WTC11 (cell line): ENCODE measurements around the gene THBS2.

Source experiments
- ATF1 ChIP-seq: sonication (generic); formaldehyde crosslinking; IDR thresholded peaks from 2 replicates; pipeline ENCODE4 v1.8.1; 2023; ENCODE audit warnings: mild to moderate bottlenecking, moderate library complexity, missing genetic modification reagents
- CBFB ChIP-seq: sonication (generic); formaldehyde crosslinking; IDR thresholded peaks from 2 replicates; pipeline ENCODE4 v1.8.1; 2022; ENCODE audit warnings: mild to moderate bottlenecking, low read depth, missing genetic modification reagents
- CREB1 ChIP-seq: sonication (generic); formaldehyde crosslinking; IDR thresholded peaks from 2 replicates; pipeline ENCODE4 v1.8.0; 2023; ENCODE audit warnings: mild to moderate bottlenecking, missing genetic modification reagents
- GABPB1 ChIP-seq: sonication (generic); formaldehyde crosslinking; IDR thresholded peaks from 2 replicates; pipeline ENCODE4 v1.8.1; 2023; ENCODE audit warnings: mild to moderate bottlenecking, missing genetic modification reagents
- KAT7 ChIP-seq: sonication (generic); formaldehyde crosslinking; IDR thresholded peaks from 2 replicates; pipeline ENCODE4 v1.8.1; 2023; ENCODE audit warnings: missing genetic modification reagents, mild to moderate bottlenecking, borderline replicate concordance
- MXD4 ChIP-seq: fragments of 250-450 bp; sonication (Bioruptor Pico); IDR thresholded peaks from 2 replicates; pipeline ENCODE4 v1.8.0; 2021; ENCODE audit warnings: mild to moderate bottlenecking, moderate library complexity, borderline replicate concordance
- NR2C2 ChIP-seq: sonication (generic); formaldehyde crosslinking; IDR thresholded peaks from 2 replicates; pipeline ENCODE4 v1.8.0; 2022; ENCODE audit warnings: mild to moderate bottlenecking, missing genetic modification reagents
- SP1 ChIP-seq: sonication (generic); formaldehyde crosslinking; conservative IDR thresholded peaks from 2 replicates; pipeline ENCODE4 v1.8.1; 2022; ENCODE audit warnings: missing genetic modification reagents
- ZNF416 ChIP-seq: fragments of 250-450 bp; sonication (Bioruptor Pico); IDR thresholded peaks from 2 replicates; pipeline ENCODE4 v1.9.0; 2021; ENCODE audit warnings: mild to moderate bottlenecking, inconsistent platforms
- TF ChIP-seq, protein P1 (sequence below): fragments of 200-600 bp; IDR thresholded peaks from 2 replicates; pipeline ENCODE4 v1.8.0; 2022; ENCODE audit warnings: antibody characterized with exemption
- TF ChIP-seq, protein P2 (sequence below): sonication (generic); formaldehyde crosslinking; IDR thresholded peaks from 2 replicates; pipeline ENCODE4 v1.8.1; 2023; ENCODE audit warnings: mild to moderate bottlenecking, missing genetic modification reagents, moderate library complexity
- TF ChIP-seq, protein P3 (sequence below): sonication (generic); formaldehyde crosslinking; IDR thresholded peaks from 2 replicates; pipeline ENCODE4 v1.8.0; 2022; ENCODE audit warnings: mild to moderate bottlenecking, missing genetic modification reagents
- TF ChIP-seq, protein P4 (sequence below): sonication (generic); formaldehyde crosslinking; IDR thresholded peaks from 2 replicates; pipeline ENCODE4 v1.8.1; 2022; ENCODE audit warnings: mild to moderate bottlenecking, missing genetic modification reagents, moderate library complexity, borderline replicate concordance

DNA sequence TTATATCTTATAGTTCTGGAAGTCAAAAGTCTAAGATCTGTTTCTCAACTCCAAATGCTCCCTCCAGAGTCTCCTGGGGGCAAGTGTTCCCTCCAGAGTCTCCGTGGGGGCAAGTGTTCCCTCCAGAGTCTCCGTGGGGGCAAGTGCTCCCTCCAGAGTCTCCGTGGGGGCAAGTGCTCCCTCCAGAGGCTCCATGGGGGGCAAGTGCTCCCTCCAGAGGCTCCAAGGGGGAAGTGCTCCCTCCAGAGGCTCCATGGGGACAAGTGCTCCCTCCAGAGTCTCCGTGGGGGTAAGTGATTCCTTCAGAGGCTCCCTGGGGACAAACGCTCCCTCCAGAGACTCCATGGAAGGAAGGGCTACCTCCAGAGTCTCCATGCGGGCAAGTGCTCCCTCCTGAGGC is 34.0 kb upstream of the THBS2 start:
- TF ChIP-seq, protein P1, sequence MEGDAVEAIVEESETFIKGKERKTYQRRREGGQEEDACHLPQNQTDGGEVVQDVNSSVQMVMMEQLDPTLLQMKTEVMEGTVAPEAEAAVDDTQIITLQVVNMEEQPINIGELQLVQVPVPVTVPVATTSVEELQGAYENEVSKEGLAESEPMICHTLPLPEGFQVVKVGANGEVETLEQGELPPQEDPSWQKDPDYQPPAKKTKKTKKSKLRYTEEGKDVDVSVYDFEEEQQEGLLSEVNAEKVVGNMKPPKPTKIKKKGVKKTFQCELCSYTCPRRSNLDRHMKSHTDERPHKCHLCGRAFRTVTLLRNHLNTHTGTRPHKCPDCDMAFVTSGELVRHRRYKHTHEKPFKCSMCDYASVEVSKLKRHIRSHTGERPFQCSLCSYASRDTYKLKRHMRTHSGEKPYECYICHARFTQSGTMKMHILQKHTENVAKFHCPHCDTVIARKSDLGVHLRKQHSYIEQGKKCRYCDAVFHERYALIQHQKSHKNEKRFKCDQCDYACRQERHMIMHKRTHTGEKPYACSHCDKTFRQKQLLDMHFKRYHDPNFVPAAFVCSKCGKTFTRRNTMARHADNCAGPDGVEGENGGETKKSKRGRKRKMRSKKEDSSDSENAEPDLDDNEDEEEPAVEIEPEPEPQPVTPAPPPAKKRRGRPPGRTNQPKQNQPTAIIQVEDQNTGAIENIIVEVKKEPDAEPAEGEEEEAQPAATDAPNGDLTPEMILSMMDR = no peak
- TF ChIP-seq, protein P2, sequence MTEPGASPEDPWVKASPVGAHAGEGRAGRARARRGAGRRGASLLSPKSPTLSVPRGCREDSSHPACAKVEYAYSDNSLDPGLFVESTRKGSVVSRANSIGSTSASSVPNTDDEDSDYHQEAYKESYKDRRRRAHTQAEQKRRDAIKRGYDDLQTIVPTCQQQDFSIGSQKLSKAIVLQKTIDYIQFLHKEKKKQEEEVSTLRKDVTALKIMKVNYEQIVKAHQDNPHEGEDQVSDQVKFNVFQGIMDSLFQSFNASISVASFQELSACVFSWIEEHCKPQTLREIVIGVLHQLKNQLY (CRISPR knock-in tag) = no peak
- TF ChIP-seq, protein P3, sequence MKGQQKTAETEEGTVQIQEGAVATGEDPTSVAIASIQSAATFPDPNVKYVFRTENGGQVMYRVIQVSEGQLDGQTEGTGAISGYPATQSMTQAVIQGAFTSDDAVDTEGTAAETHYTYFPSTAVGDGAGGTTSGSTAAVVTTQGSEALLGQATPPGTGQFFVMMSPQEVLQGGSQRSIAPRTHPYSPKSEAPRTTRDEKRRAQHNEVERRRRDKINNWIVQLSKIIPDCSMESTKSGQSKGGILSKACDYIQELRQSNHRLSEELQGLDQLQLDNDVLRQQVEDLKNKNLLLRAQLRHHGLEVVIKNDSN = no peak
- TF ChIP-seq GABPB1 (CRISPR knock-in tag) (no peak), ATF1 (no peak), ZNF416 (CRISPR knock-in tag) (no peak), MXD4 (CRISPR knock-in tag) (no peak), CREB1 (CRISPR knock-in tag) (no peak), CBFB (CRISPR knock-in tag) (no peak), KAT7 (CRISPR knock-in tag) (no peak), NR2C2 (CRISPR knock-in tag) (no peak), SP1 (no peak)
- TF ChIP-seq, protein P4, sequence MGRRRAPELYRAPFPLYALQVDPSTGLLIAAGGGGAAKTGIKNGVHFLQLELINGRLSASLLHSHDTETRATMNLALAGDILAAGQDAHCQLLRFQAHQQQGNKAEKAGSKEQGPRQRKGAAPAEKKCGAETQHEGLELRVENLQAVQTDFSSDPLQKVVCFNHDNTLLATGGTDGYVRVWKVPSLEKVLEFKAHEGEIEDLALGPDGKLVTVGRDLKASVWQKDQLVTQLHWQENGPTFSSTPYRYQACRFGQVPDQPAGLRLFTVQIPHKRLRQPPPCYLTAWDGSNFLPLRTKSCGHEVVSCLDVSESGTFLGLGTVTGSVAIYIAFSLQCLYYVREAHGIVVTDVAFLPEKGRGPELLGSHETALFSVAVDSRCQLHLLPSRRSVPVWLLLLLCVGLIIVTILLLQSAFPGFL (CRISPR knock-in tag) = no peak
